HG03469 (cell line): Measurements from ENCODE around the gene HCN4.
"Not testable (repeated sequence)": the region's sequence is repeated elsewhere in the genome, so short reads cannot be mapped to it uniquely, and the experiment has no call there.

Source experiments
- ATAC-seq: cut with Tn5 transposase; IDR thresholded peaks from one replicate; pipeline ENCODE4 v1.9.1; 2021; ENCODE audit warnings: mild to moderate bottlenecking, moderate library complexity, moderate number of reproducible peaks; ENCODE audit not compliant: unreplicated experiment

HCN4 gene

DNA sequence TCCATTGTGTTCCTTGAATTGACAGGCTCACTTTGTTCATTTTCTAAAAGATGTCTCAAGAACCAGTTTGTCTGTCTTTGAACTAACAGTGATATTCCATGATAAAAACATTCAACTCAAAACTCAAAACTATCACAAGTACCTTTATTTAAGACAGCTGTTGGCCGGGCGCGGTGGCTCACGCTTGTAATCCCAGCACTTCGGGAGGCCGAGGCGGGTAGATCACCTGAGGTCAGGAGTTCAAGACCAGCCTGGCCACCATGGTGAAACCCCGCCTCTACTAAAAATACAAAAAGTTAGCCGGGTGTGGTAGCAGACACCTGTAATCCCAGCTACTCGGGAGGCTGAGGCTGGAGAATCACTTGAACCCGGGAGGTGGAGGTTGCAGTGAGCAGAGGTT is 68.5 kb downstream of the HCN4 start:
- ATAC-seq = not testable (repeated sequence)

DNA sequence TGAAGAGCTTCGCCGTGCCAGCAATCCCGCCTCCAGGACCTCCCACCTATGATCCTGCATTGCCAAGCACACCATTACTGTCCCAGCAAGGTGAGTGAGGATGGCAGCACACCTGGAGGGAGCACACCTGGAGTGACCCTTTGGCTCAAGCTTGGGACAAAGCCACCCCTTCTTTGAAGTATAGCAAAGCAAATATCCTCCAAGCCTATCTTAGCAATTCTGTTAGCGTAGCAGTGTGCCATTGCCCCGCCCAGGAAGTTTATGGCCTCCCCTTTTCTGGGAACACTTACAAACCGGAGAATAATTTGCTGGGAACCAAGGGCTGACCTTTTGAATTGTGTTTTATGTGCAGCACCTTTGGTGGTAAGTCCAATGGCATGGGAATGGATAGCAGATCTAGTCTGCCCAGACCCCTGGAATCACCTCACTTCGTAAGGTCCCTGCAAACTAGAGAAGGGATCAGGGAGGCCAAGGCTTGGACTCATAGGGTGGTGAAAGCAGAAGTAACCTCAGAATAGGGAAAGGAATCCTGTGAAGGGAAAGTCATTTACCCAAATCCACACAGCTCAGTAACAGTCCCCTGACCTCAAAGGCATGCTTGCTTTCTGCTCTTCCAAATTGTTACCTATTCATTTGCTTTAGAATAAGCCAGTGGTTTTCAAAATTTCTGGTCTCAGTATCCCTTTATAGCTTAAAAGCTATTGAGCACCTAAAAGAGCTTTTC is 70.1 kb downstream of the HCN4 start:
- no peak for ATAC-seq

DNA sequence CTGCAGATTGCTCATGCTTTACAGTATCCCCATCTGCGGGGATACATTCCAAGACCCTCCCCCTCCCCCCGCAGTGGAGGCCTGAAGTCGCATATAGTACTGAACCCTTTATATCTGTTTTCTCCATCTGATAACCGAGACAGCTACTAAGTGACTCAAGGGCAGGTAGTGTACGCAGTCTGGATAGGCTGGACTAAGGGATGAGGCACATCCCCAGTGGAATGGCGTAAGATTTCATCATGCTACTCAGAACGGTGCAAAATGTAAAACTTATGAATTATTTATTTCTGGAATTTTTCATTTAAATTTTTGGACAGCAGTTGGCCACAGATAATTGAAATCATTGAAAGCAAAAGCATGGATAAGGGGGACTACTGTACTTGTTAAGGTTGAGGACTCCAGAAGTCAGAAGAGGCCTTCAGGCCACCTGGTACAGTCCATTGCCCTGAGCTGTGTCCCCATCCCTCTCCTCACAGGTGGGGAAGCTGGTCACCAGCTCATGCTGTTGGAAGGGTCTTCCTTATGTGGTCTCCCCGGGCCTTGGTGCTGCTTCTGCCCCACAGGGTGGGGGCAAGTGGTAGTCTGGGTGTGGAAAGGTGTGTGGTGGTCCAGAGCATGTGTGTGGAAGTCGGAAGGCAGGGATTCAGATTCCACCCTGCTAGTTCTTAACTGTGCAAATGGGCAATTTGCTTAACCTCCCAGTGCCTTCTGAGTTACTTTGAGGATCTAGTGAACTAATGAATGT is 72.0 kb downstream of the HCN4 start:
- no peak for ATAC-seq

DNA sequence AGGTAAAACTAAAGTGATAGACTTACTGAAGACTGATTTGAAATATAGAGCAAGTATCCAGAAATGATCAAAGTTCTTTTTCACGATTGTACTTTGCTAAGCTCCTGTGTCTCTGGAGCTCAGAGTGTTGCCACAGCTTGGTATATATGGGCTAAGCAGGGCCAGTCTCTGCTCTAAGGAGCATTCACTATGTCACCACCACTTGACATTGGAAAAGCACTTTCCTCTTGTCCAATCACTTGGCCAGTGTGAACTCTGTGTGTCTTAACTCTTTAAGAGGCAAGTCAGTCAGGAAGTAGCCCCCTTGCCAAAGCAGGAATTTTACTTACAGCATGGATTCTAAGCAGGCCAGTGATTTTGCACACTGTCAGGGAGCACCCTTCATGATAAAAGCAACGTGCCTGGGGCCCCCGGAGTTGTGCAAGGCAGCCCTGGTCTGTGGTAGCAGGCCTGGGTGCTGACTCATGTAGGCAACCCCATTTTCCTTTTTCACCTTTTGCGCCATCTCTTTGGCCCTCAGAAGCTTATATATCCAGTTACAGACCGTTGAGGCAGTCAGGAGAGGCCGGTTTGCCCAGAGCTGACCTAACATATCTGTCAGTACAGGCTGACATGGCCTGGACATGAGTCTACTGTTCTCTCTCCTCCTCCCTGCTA is 73.0 kb downstream of the HCN4 start:
- ATAC-seq = no peak

DNA sequence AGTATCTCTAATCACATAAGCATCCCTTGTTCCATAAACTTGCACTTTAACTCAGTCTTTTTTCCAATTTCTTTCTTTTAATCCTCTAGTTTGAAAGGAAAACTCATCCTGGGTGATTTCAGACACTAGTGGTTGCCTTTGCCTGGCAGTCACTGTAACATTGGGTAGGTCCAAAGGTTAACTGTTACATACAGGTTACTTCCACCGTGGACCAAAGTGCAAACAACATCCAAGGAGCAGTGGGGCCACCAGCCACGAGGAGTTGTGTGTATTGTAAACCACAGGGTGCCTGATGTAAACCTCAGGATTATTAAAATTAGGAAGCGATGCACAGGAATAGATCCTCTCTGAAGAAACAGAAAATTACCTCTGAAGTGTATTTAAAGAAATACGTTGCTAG is 75.0 kb downstream of the HCN4 start:
- ATAC-seq = no peak

DNA sequence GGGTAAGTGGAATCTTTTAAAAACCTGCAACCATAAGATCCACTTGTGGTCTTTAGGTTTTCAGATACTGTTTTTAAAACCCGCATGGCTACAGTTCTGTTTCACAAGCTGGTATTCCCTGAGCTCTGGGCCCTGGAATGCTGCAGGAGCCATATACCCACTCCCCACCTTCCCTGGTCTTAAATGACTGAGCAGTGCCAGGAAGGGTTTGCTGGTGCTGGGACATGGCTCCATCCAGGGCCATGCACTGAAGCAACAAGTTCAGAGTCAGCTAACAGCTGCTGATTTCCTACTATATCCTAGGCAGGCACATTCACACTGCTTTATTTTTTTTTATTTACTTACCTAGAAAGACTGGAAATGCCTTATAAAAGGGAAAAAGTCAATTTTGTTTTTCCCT is 77.3 kb downstream of the HCN4 start:
- no peak for ATAC-seq

DNA sequence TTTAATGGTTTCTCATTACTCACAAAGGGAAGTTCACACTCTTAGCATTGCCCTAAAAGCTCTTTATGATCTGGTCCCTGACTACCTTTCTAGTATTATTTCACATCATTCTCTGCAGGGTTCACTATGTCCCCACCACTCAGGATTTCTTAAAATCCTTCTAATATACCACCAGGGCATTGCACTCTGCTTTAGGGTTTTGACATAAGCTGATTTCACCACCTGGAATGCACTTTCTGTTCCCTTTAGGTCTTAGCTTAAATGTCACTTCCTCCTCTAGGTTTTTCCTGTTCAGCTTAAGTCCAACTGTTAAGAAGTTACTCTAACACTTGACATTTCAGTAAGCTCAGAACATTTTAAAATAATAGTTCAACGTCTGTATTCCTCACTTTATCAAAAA is 81.7 kb downstream of the HCN4 start:
- ATAC-seq = no peak

DNA sequence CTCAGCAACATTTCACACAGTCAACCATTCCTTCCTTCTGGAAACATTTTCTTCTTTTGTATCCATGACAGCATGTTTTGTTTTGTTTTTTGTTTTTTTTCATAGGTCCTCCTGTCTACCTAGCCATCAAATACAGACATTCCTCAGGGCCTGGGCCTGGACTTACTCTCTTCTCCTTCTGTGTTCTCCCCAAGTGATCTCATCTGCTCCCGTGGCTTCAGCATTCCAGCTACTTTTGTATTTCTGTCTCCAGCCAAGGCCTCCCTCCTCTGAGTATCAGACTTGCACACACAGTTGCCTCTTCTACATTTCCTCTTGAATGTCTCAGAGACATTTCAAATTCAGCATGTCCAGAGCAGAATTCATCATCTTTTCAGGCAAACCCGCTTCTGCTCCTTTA is 82.4 kb downstream of the HCN4 start:
- ATAC-seq = no peak

DNA sequence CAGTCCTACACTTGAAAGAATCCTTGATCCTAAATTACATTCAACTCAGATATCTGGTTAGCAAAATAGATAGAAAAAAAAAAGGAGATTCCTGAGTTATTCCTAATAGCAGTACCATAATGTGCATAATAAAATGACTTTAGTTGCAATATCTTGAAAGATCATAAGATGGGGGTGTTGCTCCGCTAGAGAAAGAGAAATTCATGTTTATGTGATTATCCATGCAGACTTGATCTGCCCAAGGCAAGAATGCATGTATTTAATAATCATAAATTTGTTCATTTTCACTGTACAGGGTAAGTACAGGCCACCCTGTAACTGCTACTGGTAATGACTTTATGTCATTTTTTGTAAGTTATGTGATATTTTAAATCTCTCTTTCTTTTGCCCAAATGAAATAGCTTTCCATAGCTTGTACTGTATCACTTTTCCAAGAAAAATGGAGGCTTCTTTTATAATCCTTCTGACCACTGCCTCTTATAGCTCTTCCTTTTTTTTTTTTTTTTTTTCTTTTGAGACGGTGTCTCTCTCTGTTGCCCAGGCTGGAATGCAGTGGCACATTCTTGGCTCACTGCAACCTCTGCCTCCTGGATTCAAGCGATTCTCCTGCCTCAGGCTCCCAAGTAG is 84.6 kb downstream of the HCN4 start:
- ATAC-seq = no peak

DNA sequence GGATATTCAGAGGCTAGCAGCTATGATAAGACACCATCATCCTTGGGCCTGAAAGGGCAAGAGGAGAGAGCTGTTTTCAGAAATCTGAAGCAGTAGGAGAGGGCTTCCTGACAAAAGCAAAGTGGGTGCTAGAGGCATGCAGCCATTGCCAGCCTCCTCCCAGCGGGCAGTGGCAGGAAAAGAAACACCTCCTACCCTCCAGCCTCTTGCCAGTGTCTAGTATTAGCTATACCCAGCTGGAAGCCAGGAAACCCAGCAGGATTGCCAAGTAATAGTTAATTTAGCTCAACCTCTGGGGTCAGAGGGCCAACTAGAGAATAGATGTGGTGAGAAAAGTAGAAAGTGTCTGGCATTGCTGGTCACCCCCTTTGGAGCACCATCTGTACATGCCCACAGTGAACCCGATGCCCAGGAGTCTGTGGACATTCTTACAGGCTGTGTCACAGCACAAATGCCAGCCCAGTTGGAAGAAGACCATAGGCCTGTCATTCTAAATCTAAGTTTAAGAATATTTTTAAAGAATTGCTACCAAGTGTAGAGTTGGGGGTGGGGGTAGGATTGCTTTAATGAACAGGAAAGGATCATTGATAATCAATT is 85.3 kb downstream of the HCN4 start:
- no peak for ATAC-seq

DNA sequence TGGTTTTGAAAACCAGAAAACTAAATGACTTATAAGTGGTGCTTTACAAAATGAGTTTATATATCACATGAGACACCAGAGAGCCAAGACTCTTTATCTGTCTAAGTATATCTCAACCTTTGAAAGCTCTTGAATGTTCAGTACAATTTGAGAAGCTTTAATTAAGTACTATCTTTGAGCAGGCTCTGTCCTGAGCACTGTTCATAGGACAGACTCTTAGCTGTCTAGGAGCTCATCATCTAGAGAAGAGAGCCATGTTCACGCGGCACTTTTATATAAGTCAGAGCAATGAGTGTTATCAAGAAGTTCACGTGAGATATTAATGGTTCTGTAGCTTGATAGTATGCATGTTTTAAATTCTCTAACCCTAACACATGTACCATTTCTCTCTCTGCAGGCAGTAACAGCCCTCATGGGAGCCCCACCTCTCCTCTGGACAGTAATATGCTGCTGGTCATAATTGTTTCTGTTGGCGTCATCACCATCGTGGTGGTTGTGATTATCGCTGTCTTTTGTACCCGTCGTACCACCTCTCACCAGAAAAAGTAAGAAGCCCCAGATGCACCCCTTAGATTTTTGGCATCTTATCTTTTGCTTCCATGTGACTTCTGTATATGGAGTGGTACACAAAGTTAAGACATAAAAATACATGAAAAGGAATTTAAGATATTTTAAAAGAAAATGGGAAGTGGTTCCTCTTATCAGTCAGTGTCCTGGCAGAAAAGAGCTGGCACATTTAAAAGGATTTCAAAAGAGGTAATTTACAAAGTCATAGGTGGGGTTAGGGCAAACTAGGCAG is 86.0 kb downstream of the HCN4 start:
- no peak for ATAC-seq

DNA sequence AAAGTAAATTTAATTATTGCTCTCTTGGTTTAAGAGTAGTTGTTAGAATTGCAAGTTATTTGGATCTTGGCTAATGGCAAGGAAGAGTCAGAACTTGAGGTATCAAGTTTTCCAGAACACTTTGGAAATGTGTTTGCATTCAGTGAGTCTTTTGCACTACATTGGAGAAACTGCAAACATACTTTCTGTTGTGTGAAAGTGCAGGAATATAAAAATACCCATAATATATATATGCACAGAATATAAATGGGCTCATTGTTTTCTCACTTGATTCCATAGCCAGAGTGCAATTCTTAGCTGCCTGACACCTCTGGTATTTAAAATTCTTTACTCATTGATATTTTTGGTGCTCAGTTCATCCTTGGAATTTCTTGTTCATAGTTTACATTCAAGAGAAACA is 92.9 kb downstream of the HCN4 start:
- no peak for ATAC-seq

DNA sequence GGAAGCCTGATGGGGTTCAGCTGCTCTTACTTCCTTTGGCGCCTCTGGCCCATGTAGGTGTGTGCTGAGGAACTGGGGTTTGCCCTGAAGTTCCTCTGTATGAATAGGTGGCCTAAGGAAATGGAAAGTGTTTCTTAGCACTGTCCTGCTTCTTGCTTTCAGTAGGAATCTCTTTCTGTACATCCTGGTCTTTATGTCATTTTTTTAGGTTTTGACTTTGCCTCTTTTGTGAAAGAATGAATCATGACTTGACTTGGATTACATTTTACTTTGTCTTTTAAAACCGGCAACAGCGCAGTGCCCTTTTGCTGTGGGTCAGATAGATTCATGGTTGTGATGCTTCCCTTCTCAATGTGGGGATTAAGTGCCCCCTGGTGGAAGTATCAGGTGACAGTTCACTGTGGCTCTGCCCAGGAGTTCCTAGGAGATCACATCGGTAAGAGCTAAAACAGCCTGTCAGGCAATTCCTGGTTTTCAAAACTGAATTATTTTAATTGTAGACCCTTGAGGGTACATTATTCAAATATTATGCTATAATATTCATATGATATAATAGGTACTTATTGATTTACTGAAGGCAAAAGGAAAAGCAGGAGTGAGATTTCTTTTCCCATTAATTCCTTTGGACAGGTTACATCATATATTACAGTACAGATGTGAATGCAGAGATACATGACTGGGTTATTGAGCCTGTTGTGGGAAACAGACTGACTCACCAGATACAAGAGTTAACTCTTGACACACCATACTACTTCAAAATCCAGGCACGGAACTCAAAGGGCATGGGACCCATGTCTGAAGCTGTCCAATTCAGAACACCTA is 95.4 kb downstream of the HCN4 start:
- no peak for ATAC-seq

DNA sequence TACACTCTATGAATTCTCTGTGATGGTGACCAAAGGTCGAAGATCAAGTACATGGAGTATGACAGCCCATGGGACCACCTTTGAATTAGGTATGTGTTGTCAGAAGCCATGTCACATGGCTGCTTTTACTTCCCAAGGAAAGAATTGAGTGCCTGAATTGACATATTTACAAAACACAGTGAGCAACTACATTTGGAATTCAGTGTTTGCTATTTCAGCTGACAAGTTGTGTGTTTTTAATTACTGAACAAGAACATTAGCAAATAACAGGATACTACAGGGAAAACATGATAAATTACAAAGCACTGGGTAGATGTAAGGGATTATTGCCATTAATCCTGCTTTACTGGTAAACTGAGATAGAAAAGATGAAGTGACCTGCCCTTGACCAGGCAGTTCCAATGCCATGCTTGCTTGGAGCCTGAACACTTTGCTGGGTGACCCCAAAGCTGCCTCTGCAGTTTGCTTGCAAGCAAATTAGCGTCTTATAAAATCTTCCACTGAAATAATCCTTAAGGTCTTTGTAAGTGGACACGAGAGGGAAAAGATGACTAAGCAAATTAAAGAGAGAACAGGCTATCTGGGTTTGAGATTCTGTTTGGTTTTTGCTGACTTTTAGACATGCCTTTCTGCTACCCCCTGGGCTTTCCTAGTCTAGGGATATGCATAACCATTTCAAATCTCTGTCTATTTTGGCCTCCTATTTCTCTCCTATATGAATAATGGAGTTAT is 98.2 kb downstream of the HCN4 start:
- ATAC-seq = no peak
